Measurements from ENCODE around the gene WDR49.
"Not testable (repeated sequence)": the region's sequence is repeated elsewhere in the genome, so short reads cannot be mapped to it uniquely, and the experiment has no call there.

WDR49 gene

GRCh38 chr3:167614196-167614595, 39.5 kb downstream of the WDR49 start:
- DNase-seq (ENCODE audit: low read depth), result not testable (repeated sequence)

DNA sequence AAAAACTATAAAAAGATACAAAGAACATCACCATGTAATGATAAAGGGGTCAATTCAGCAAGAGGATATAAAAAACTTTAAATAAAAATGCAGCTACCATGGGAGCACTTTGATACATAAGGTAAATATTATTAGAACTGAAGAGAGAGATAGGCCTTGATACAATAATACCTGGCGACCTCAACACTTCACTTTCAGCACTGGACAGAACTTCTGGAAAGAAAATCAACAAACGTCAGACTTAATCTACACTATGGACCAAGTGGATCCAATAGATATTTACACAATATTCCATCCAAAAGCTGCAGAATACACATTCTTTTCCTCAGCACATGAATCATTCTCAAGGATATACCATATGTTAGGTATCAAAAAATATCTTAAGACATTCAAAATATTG, 42.0 kb downstream of the WDR49 start:
- no peak for DNase-seq (ENCODE audit: low read depth)

DNA sequence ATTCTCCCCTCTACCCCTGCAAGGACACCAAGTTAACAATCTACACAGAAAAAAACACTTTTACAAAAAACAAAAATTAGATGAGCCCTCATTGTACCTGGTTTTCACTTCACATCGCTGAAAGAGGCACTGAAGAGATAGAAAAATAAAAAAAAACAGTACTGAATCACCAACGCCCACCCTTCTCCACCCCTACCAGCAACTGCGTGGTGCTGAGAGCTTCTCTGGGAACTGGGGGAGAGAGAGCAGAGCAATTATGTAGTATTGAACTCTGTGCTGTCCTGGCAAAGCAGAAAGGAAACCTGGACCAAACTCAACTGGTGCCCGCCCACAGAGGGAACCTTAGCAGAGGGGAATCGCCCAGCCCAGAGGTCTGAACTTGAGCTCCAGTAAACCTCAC, 44.6 kb downstream of the WDR49 start:
- DNase-seq (ENCODE audit: low read depth), result no peak

DNA sequence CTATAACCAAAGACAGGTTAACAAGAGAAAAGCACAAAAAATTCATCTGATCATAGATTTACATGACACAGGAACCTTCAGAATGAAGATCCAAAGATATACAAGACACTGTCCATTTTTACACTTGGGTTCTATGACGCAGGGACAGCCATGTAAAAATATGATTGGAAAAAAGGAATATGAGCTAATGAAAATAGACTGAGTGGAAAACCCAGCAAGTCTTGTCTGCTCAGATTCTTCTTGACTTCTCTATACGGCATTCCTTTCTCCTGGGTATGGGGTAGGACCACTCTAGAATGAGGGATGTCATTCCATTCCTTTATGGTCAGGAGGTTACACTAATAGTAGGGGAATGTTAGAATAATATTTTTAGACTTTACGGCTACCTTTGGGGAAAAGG, 46.9 kb downstream of the WDR49 start:
- DNase-seq (ENCODE audit: low read depth), result no peak

GRCh38 chr3:167605871-167606270, 47.9 kb downstream of the WDR49 start:
- no peak for DNase-seq (ENCODE audit: low read depth)

GRCh38 chr3:167602041-167602440, 51.7 kb downstream of the WDR49 start:
- DNase-seq (ENCODE audit: low read depth), result no peak

DNA sequence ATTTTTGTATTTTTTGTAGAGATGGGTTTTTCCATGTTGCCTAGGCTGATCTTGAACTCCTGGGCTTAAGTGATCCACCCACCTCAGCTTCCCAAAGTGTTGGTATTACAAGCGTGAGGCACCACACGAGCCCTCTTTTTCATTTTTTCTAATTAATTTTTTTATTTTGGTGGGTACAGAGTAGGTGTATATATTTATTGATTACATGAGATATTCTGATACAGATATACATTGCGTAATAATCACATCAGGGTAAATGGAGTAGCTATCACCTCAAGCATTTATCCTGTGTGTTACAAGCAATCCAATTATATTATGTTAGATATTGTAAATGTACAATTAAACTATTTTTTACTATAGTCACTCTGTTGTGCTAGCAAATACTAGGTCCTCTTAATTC, 66.1 kb downstream of the WDR49 start:
- DNase-seq (ENCODE audit: low read depth), result no peak

GRCh38 chr3:167575000-167575600, 78.6 kb downstream of the WDR49 start:
- DNase-seq (ENCODE audit: low read depth), result no peak

DNA sequence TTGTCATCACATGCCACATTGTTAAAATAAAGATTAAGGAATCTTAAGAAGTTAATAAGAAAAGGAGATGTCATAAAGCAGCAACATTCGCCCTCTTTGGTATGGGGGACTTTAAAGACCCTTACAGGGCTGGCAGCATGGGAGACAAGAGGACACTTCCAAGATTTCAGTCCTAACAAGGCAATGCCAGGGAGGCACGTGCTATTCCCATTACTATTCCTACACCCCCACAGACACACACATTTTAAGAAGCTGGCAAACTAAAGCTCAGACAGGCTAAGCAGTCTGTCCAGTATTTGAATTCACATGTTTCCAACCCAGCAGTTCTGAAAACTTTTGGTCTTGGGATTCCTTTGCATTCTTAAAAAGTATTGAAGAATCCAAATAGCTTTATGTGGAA, 80.8 kb downstream of the WDR49 start:
- no peak for DNase-seq (ENCODE audit: low read depth)

GRCh38 chr3:167568634-167569033, 85.1 kb downstream of the WDR49 start:
- no peak for DNase-seq (ENCODE audit: low read depth)

- no peak for DNase-seq (ENCODE audit: low read depth)
Observed at GRCh38 chr3:167565489-167565888, 88.3 kb downstream of the WDR49 start.

DNA sequence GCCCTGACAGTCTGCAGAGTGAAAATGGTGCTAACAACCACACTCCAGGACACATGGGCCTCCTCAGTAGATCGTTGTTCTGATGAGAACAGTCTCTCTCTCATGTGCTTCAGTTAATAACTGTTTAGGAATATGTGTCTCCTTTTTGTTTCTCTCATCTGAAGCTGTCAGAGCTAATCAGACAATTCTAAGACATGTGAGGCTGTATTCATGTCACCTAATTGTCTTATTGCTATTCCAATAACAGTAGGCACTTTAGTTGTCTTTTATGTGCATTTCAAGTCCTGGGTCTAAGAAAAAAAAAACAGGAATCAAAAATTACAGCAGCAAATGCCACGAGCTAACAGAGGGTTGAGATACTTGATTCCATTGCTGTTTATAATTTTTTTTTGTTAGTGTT, 89.1 kb downstream of the WDR49 start:
- no peak for DNase-seq (ENCODE audit: low read depth)

DNA sequence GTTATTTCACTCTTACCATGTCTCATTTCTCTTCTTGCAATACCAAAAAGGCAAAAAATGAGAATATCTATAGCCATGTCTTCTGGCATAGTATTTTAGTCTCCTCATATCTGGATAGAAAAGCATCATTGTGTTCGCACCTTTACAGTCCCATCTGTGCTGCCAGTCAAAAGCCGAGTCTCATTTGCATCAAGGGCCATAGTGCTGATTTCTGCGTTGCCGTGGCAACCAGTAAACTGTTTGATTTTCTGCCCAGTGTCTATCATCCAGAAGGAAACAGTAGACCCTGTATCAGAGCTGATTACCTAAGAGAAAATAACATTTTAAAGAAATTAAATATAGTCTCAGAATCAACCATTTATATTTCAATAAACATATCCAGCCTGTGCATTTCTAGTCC, 93.8 kb downstream of the WDR49 start:
- DNase-seq (ENCODE audit: low read depth), result no peak

DNA sequence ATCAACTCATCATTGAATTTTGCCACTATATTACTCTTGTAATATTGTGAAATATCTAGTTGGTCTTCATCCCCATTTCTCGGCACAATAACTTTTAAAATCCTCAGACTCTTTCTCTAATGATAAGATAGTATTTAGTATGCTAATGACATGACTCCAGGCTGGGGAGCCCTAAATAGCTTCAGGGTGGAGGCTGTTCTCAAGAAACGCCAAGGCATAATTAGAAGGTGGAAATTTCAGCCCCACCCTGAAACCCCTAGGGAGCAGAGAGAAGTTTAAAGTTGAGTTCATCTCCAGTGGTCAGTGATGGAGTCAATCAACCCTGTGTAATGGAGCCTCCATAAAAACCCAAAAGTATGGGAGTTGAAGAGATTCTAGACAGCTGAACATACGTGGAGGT, 98.8 kb downstream of the WDR49 start:
- no peak for DNase-seq (ENCODE audit: low read depth)

DNA sequence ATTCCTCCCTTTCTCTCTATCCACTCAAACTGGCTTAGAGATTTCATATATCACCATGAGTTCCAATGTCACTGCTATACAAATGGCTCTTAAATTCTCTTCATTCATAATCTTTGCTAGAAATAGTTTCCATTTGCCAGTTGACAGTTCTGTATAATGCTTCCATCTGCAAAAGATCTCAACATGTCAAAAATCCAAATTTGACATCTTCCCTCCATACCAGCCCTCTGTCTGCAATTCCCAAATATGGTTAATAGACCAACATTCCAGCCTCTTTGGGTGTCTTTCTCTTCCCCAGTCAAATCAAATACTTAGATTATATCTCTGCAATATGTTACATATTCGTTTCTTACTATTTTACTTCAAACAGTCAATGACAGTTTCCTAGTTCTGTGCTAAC, 115.7 kb downstream of the WDR49 start:
- no peak for DNase-seq (ENCODE audit: low read depth)

DNA sequence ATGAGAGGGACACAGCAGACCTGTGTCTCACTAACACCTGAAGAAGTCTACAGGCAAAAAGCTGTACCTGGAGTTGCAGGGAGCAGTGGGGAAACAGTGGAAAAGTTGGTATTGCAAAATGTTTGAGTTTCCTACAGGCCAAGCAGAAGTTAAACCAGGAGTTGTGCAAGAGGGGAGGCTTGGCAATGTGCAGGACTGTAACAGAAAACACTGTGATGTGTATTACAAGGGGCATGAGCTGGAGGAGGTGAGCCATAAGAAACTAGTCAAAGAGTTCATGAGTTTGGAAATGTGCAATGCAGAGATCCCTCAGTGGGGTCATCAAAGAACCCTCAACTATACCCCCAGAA, 132.8 kb downstream of the WDR49 start:
- no peak for DNase-seq (ENCODE audit: low read depth)

GRCh38 chr3:167520266-167521005, 133.3 kb downstream of the WDR49 start:
- DNase-seq (ENCODE audit: low read depth), result no peak

- DNase-seq (ENCODE audit: low read depth), result no peak
Observed at GRCh38 chr3:167507954-167508353, 145.8 kb downstream of the WDR49 start.

DNA sequence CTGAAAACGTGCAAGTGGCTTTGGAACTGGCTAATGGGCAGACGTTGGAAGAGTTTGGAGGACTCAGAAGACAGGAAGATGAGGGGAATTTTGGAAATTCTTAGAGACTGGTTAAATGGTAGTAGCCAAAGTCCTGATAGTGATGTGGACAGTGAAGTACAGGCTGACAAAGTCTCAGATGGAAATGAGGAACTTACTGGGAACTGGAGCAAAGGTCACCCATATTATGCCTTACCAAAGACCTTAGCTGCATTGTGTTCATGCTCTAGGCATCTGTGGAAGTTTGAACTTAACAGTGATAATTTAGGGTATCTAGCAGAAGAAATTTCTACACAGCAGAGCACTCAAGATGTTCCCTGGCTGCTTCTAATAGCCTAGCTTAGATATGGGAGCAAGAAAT, 151.3 kb downstream of the WDR49 start:
- no peak for DNase-seq (ENCODE audit: low read depth)

DNA sequence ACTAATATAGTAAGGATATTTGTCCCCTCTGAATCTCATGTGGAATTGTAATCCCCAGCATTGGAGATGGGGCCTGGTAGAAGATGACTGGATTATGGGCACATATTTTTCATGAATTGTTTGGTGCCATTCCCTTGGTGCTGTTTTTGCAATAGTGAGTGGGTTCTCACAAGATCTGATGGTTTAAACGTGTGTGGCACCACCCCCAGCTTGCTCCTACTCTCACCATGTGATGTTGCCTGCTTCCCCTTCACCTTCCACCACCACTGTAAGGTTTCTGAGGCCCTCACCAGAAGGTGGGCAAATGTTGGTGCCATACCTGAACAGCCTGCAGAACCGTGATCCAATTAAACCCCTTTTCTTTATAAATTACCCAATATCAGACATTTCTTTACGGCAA, 151.8 kb downstream of the WDR49 start:
- DNase-seq (ENCODE audit: low read depth), result no peak

- DNase-seq (ENCODE audit: low read depth), result no peak
Observed at GRCh38 chr3:167497903-167498302, 155.8 kb downstream of the WDR49 start.

GRCh38 chr3:167493244-167493643, 160.5 kb downstream of the WDR49 start:
- DNase-seq (ENCODE audit: low read depth), result no peak

- no peak for DNase-seq (ENCODE audit: low read depth)
Observed at GRCh38 chr3:167491621-167492020, 162.1 kb downstream of the WDR49 start.

GRCh38 chr3:167489571-167489970, 164.2 kb downstream of the WDR49 start:
- no peak for DNase-seq (ENCODE audit: low read depth)
